Breast epithelium (tissue), 4 donors: ENCODE data around the gene CDC34. TPM values are rescaled to one million over a fixed set of nuclear protein-coding genes. Genes with fewer than 3 reads are reported as not detected.

ENCODE experiments used
- DNase-seq, 2 donors: peaks; one replicate each; pipeline ENCODE4 v3.0.0-alpha.2; 2019; ENCODE audit warnings: low spot score in 2 of 2
- H3K27ac ChIP-seq, 2 donors: fragments of 200-600 bp; sonication (generic) in 1 of 2; one replicate each; pipeline ENCODE4 v1.5.1; 2016 to 2019; ENCODE audit warnings: mild to moderate bottlenecking in 1 of 2
- H3K27me3 ChIP-seq, 2 donors: fragments of 200-600 bp; sonication (generic) in 1 of 2; one replicate each; pipeline versions ENCODE4 v1.5.1 to v1.6.0; 2017 to 2019; ENCODE audit warnings: control low read depth in 1 of 2, mild to moderate bottlenecking in 1 of 2
- H3K36me3 ChIP-seq: fragments of 200-600 bp; one replicate; pipeline ENCODE4 v1.5.1; 2019
- H3K4me1 ChIP-seq, 2 donors: fragments of 200-600 bp; sonication (generic); one replicate each; pipeline ENCODE4 v1.5.1; 2016 to 2019; ENCODE audit warnings: control low read depth in 1 of 2
- H3K4me3 ChIP-seq, 3 donors: fragments of 200-600 bp; sonication (generic); 1 replicate in 2 of 3; 2 replicates in 1 of 3; pipeline ENCODE4 v1.5.1; 2016 to 2019; ENCODE audit warnings: mild to moderate bottlenecking in 3 of 3, moderate library complexity in 2 of 3
- H3K9me3 ChIP-seq, 2 donors: fragments of 200-600 bp; sonication (generic) in 1 of 2; one replicate each; pipeline ENCODE4 v1.5.1; 2016 to 2019; ENCODE audit warnings: control low read depth in 1 of 2
- POLR2A ChIP-seq: fragments of 450-650 bp; IDR thresholded peaks from one replicate; pipeline ENCODE4 v1.6.1; 2016; ENCODE audit warnings: antibody characterized with exemption, mild to moderate bottlenecking, moderate library complexity
- POLR2AphosphoS5 ChIP-seq, 3 donors: sonication (generic); formaldehyde crosslinking; IDR thresholded peaks; one replicate each; pipeline ENCODE4 v1.6.1; 2017; ENCODE audit warnings: antibody characterized with exemption in 3 of 3
- intact Hi-C: fragments of 100-400 bp; cut with DNase I; formaldehyde crosslinking; loops from one replicate; pipeline ENCODE4 v1.15.1; 2023; ENCODE audit warnings: low total_unique reads
- total RNA-seq, 3 donors: library from RNA; depleted of rRNA; stranded (reverse); fragments of >200 nt; gene quantifications; one replicate each; pipeline ENCODE4 v1.1.0, GENCODE V29; 2016
- TF ChIP-seq, protein P1 (sequence below), 3 donors: fragments of 450-650 bp; IDR thresholded peaks; one replicate each; pipeline ENCODE4 v1.5.1; 2016 to 2017; ENCODE audit warnings: antibody characterized with exemption in 3 of 3, mild to moderate bottlenecking in 3 of 3, moderate library complexity in 3 of 3

The CDC34 gene
- total RNA-seq, 3 donors from 2014 or later, result 44.6 to 69.5 (median 49.3) TPM

DNA sequence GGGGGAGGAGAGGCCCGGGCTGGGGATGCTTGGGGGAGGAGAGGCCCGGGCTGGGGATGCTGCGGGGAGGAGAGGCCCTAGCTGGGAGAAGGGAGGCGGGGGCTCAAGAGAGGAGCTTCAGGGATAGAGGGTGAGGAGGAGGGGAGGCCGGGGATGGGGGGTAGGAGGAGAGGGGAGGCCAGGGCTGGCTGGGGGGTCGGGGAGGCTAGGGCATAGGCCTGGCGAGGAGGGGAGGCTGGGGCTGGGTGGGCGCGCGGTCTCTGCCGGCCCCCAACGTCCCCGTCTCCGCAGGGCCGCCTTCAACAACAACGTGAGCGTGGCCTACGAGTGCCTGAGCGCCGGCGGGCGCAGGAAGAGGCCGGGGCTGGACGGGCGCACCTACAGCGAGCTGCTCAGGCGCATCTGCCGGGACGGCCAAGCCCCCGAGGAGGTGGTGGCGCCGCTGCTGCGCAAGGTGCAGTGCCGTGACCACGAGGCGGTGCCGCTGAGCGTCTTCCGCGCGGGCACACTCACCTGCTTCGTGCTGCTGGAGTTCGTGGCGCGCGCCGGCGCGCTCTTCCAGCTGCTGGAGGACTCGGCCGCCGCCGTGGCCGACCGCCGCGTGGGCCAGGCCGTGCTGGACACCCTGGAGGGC is 12.8 kb upstream of the CDC34 start:
- no peak for DNase-seq
- intact Hi-C loops, result no loop called here
- no peaks in the 10 kb centered on the region for H3K9me3 ChIP-seq
- H3K4me1 ChIP-seq, result no peaks in the 10 kb centered on the region
- H3K4me3 ChIP-seq, result no peak overlapping the region
- no peaks in the 10 kb centered on the region for H3K27me3 ChIP-seq
- H3K36me3 ChIP-seq, result no peaks in the 10 kb centered on the region
- TF ChIP-seq POLR2A (no peak), POLR2AphosphoS5 (IDR thresholded peaks at IDR 0.05) (no peak)
- TF ChIP-seq, protein P1, sequence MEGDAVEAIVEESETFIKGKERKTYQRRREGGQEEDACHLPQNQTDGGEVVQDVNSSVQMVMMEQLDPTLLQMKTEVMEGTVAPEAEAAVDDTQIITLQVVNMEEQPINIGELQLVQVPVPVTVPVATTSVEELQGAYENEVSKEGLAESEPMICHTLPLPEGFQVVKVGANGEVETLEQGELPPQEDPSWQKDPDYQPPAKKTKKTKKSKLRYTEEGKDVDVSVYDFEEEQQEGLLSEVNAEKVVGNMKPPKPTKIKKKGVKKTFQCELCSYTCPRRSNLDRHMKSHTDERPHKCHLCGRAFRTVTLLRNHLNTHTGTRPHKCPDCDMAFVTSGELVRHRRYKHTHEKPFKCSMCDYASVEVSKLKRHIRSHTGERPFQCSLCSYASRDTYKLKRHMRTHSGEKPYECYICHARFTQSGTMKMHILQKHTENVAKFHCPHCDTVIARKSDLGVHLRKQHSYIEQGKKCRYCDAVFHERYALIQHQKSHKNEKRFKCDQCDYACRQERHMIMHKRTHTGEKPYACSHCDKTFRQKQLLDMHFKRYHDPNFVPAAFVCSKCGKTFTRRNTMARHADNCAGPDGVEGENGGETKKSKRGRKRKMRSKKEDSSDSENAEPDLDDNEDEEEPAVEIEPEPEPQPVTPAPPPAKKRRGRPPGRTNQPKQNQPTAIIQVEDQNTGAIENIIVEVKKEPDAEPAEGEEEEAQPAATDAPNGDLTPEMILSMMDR (IDR thresholded peaks at IDR 0.05), result no peak
- no peak overlapping the region for H3K27ac ChIP-seq

DNA sequence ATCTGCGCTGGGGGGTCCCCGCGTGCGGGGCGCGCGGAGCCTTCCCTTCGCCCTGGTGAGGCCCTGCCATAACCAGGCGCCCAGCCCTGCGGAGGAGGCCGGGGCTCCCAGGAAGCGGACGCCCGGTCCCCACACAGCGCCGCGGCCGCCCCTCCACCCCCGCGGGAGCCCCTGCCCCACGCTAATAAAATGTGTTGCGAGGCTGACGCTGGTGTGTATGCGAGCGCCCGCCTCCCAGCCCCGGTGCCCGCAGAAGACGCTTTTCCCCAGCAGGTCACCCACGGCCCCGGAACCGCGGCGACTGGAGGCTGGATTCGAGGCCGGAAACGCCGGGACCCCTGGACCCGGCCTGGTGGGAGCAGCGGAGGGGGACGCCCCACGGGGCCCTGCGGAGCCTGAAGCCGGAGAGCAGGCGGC is 12.1 kb upstream of the CDC34 start:
- Histone ChIP-seq H3K36me3 (no peaks in the 10 kb centered on the region), H3K27me3 (no peaks in the 10 kb centered on the region), H3K9me3 (no peaks in the 10 kb centered on the region), H3K4me3 (no peak overlapping the region), H3K4me1 (no peaks in the 10 kb centered on the region), H3K27ac (no peak overlapping the region)
- DNase-seq, result no peak
- intact Hi-C loops, result no loop called here
- no peak for TF ChIP-seq POLR2AphosphoS5 (IDR thresholded peaks at IDR 0.05)
- TF ChIP-seq, protein P1 (IDR thresholded peaks at IDR 0.05), result no peak
- TF ChIP-seq POLR2A, result no peak

DNA sequence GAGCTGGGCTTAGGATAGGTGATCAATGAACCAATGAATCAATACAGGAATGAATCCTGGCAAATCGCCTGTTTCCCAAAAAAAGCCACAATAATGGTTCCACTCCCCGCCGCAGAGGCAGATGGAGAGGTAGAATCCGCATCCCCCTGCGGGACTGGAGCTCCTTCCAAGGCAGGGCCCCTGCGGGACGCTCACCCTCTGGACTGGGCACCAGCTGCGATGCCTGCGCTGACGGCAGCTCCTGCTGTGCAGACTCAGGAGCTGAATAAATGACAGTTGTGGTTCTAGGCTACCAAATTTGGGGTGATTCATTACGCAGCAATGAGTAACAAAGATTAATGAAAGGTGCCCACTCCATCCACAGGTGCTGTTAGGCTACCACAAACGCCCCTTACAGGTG is 8.8 kb upstream of the CDC34 start:
- Histone ChIP-seq H3K27me3 (peaks cover 3 to 16% of the 10 kb centered on the region in 2 donors), H3K36me3 (no peaks in the 10 kb centered on the region)

DNA sequence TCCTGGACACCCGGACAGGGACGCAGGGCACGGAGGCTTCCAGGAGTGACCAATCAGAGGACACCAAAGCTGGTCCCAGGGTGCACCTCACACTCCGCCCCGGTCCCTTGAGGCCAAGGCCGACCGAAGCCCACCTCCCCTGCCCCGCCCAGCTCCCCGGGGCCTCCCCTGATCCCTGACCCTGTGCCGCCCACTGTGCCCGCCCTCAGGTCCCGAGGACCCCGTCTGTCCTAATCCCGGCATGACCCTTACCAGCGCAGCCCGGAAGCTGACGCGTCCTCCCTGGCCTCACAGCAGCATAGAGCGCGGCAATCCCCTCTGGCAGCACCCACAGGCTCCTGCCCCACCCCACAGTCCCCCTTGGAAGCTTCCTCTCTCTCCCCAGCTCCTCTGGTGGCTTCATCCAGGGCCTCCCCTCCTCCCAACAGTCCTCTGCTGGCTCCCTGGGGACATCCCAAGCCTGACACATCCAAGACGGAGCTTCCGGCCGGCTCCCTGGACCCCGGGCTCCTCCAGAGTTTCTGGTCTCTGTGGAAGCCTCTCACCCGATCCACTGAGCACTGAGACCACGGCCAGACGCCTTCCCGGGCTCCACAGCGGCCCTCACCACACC is 7.4 kb upstream of the CDC34 start:
- Histone ChIP-seq H3K9me3 (no peaks in the 10 kb centered on the region), H3K36me3 (no peaks in the 10 kb centered on the region), H3K4me3 (no peak overlapping the region), H3K27ac (no peak overlapping the region), H3K27me3 (peaks cover 3 to 16% of the 10 kb centered on the region in 2 donors), H3K4me1 (no peaks in the 10 kb centered on the region)
- no peak for DNase-seq
- intact Hi-C loops, result no loop called here
- TF ChIP-seq POLR2AphosphoS5 (IDR thresholded peaks at IDR 0.05), result no peak
- no peak for TF ChIP-seq POLR2A
- TF ChIP-seq, protein P1 (IDR thresholded peaks at IDR 0.05), result no peak

More for the DNA sequence above, 8.8 kb upstream of the CDC34 start:
- intact Hi-C loops, result no loop called here
- TF ChIP-seq POLR2AphosphoS5 (IDR thresholded peaks at IDR 0.05) (no peak), POLR2A (no peak)
- TF ChIP-seq, protein P1 (IDR thresholded peaks at IDR 0.05), result no peak
- Histone ChIP-seq H3K9me3 (no peaks in the 10 kb centered on the region), H3K27ac (no peak overlapping the region), H3K4me1 (no peaks in the 10 kb centered on the region), H3K4me3 (no peak overlapping the region)
- no peak for DNase-seq

DNA sequence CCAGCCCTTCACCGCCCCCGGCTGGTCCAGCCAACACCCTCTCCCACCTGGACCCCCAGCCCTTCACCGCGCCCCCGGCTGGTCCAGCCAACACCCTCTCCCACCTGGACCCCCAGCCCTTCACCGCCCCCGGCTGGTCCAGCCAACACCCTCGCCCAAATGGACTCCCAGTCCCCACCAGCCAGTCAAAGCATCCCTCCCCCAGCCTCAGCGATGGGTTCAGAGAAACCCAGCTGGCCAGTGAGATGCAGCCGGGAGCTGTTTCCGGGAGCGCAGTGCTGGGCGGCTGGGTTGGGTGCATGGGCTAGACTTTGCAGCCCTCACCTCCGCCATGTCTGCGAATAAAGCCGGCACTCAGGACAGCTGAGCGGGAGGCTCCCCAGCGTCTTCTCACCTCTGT is 6.5 kb upstream of the CDC34 start:
- TF ChIP-seq, protein P1 (IDR thresholded peaks at IDR 0.05), result no peak
- TF ChIP-seq POLR2AphosphoS5 (IDR thresholded peaks at IDR 0.05), result no peak
- intact Hi-C loops, result no loop called here
- Histone ChIP-seq H3K36me3 (no peaks in the 10 kb centered on the region), H3K9me3 (no peaks in the 10 kb centered on the region), H3K4me3 (no peak overlapping the region), H3K4me1 (no peaks in the 10 kb centered on the region), H3K27me3 (peaks cover 3 to 16% of the 10 kb centered on the region in 2 donors), H3K27ac (no peak overlapping the region)
- no peak for DNase-seq
